Measurements from ENCODE around the gene ATG13.

Gene ATG13

DNA sequence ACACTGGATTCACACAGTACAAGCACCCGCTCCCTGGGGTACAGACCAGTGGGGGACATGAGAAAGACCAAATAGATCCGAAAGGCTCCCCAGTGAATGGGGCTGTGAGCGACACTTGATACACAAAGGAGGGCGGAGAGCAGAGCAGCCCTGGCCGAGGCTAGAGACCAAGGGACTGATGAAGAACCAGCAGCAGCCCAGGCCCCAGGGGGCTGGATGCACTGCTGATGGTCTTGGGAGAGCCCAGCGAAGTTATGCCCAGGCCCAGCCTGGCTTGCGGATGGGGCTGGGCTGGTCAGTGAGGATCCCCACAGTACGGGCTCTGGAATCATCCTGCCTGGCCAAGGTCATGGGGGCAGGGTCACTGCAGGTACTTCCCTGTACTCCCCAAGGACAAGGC is 59.8 kb downstream of the ATG13 start:
- no peak for DNase-seq

DNA sequence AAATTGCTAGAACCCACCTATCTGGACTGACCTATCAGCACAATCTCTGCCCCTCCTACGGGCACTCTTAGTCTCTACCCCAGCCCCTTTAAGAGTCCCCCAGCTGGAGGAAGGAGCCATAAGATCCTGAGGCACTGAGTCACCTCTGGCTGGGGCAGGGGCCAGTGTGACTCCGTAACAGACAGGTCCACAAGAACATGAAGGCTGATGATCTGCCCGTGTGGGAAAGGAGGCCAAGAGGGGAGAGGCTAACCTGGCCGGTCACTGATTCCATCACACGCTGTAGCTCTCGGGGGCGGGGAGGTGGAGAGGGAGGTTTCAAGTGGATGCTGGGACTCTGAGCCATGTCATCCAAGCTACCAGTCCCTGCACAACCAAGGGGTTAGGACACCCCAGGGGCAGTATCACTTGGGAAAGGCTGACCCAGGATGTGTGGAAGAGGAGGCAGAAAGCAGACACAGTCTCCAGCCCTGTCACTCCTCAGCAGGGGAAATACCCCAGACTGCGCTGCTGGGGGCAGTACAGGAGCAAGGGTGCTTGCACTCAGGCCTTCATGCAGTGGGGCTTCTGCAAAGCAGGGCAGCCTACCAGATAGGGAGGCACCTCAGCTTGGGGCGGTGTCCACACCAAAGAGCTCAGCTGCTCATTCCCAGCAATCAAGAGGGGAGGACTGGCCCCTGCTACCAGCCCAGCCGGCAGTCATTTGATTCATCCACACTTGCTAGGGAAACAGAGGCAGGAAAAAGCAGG is 60.8 kb downstream of the ATG13 start:
- no peak for DNase-seq

GRCh38 chr11:46678741-46679130 is 61.4 kb downstream of the ATG13 start:
- DNase-seq = no peak

DNA sequence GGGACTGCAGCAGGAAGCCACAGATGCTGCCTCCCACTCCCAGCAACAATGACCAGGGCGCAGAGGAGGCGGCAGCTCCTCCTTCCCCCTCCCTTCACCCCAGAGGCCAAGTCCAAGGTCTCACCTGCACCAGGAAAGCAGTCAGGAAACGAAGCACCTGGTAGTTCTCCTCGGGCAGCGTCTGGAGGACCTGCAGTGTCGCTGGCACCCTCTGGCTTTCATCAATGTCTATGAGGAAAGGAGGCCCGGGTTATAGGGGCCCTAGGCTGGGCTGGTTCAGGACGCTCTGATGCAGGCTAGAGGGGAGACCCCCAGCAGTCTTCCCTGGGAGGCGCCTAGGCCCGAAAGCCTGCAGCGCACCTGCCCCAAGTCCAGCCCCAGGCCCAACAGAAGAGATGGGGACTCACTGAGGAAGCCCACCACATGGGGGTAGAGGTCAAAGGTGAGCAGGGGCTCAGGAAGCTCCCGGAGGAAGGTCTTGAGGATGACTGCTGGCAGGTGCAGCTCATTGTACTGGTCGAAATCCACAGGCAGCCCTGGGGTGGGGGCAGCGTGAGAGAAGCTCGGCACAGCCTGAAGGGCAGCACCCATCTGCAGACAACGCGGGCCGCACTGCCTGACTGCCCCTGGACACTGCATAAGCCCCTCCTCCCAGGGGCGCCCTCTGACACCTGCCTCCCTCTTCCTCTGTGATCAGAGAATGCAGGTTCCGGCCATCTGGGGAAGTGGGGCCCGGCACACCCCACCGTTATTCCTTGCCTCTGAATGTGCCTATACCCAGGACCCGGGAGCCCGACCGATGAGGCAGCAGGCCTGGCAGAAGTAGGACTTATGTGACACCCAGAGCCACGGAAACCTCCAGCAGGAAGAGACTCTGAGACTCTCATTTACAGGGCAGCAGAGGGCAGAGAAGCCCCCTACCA is 62.1 kb downstream of the ATG13 start:
- no peak for DNase-seq

GRCh38 chr11:46680164-46680760 is 62.9 kb downstream of the ATG13 start:
- no peak for DNase-seq

DNA sequence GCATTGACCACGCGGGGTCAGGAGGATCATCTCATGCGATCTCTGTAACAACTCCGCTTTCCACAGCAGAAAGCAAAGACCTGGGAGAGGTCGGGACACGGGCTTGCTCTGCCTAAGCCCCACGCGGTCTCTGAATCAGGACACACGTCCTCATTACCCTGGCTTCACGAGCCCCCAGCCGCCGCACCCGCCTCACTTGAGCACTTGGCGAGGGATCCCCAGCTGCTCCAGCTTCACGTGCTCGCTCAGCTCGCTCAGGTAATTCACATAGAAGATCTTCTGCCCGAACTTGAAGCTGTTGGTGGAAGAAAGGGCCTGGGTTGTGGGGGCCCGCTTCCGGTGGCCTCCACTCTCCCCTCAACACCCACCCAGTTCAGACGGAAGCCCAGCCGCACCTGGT is 63.5 kb downstream of the ATG13 start:
- no peak for DNase-seq

DNA sequence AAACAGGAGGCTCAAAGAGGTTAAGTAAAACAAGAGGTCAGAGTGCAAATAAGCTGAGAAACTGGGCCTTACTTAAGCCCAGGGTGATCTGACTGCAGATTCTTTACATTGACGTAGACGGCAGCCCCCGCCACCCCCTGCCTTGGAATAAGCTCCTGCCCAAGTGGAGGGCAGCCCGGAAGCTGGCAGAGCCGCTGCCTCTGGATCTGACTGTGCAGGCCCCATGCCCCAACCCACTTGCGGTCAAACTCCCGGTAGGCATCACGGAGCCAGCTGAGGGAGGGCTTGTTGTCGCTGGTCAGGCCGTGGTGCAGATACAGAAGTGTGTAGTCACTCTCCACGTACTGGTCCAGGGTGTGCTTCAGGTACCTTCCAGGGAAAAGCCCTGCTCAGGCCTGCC is 64.5 kb downstream of the ATG13 start:
- DNase-seq = no peak

DNA sequence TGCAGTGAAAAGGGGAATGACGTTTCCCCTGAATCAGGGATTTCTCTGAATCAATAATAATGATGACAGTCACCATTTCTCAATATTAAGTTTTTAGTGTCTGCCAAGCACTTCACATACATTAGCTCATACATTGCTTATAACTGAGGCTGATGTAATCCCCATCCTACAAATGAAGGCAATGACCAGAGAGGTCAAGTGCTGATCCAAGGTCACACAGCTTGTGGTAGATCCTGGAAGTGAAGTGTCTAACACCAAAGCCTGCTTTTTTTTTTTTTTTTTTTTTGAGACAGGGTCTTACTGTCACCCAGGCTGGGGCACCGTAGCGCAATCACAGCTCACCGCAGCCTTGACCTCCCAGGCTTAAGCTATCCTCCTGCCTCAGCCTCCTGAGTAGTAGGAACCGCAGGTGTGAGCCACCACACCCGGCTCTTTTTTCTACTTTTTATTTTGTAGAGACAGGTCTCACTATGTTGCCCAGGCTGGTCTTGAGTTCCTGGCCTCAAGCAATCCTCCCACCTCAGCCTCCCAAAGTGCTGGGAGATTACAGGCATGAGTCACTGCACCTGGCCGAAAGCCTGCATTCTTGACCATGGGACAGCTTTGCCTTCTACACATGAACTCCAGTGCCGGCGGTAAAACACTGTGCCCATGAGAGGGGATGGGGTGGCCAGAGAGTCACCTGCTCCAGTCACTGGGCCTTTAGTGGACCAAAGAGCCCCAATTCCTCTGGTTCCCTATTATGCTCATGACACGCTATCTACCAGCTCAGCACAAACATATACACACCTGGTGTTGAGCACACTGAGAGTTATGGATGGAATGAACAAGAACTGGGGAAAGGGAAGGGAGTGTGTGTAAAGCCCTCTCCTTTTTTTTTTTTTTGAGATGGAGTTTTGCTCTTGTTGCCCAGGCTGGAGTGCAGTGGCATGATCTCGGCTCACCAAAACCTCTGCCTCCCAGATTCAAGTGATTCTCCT is 65.7 kb downstream of the ATG13 start:
- DNase-seq = no peak

GRCh38 chr11:46684367-46684766 is 67.0 kb downstream of the ATG13 start:
- DNase-seq = no peak

DNA sequence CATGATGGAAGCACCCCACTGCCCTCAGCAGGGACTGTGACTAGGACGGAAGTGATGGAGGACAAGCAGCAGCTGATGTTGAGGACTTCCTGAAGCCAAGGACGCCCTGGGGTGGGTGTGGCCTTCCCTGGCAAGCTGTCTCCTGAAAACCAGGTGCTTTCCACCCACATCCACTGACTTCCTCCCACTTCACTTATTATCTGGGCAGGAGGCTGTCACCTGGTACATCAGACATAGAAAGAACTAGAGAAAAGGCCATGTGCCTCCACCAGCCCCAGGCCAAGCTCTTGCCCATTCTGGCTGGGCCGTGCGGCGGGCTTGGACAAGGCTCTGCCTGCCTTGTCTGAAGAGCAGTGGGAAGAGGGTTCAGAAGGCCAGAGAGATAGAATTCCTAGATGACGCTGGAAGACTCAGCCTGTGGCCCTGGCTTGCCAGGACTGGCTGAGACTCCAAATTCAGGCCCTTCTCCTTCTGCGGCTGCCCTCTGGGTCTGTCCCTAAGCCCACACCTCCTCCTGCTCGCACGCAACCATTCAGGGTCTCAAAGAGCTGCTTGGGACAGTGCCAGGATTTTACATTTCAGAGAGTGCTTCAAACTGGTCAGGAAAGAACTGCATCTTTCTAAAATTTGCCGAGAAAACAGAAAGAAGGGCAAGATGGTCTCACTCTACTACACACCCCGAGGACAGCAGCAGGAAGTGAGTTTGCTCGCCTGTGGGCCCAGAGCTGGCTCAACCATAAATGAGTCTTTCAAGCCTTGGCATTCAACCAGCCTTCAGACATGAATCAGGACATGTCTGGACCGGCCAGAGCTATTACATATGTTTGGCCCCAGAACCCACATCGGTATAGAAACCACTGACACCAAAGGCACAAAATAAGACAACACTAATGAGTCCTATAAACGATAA is 69.8 kb downstream of the ATG13 start:
- DNase-seq = no peak

- DNase-seq = no peak
These were observed 73.3 kb downstream of the ATG13 start for GRCh38 chr11:46690702-46691101.

GRCh38 chr11:46692450-46692849 is 75.1 kb downstream of the ATG13 start:
- DNase-seq = no peak

DNA sequence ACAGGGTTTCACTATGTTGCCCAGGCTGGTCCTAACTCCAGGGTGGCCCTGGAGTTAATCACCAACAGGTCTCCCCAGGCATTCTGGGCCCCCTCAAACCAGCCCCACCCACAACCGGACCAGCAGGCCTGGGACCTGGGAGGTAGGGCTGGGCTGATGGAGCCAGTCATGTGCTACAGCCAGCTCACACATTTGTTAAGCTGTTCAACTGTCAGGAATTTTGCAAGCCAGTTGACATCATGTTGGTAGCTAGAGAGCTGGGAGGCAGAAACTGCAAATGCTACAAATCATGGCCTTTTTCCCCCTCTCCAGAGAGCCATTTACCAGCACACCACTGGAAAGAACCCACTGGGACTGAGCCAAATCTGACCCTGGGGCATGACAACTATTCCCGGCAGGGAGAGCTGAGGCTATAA is 76.3 kb downstream of the ATG13 start:
- no peak for DNase-seq

- no peak for DNase-seq
These were observed 76.7 kb downstream of the ATG13 start for GRCh38 chr11:46694072-46694471.

- DNase-seq = no peak
These were observed 77.3 kb downstream of the ATG13 start for GRCh38 chr11:46694607-46695006.

- no peak for DNase-seq
These were observed 78.2 kb downstream of the ATG13 start for GRCh38 chr11:46695345-46696211.

GRCh38 chr11:46696212-46696558 is 78.8 kb downstream of the ATG13 start:
- no peak for DNase-seq

DNA sequence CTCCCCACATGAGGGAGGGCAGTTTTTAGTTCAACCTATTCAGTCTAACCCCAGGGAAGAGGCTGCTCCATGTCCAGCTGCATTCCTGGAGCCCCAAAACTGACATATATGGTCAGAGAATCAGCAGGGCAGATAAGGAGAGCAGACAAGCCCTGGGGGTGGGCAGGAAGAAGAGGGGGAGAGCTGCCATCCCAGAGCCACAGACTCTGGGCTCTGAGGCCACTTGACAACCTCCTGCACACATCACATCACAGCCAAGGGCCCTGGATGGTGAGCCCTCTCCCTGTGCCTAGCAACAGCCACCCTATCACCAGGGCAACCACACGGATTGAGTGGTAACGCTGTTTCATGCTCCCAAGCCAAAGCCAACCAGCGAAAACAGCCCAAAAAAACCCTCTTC is 80.0 kb downstream of the ATG13 start:
- no peak for DNase-seq

DNA sequence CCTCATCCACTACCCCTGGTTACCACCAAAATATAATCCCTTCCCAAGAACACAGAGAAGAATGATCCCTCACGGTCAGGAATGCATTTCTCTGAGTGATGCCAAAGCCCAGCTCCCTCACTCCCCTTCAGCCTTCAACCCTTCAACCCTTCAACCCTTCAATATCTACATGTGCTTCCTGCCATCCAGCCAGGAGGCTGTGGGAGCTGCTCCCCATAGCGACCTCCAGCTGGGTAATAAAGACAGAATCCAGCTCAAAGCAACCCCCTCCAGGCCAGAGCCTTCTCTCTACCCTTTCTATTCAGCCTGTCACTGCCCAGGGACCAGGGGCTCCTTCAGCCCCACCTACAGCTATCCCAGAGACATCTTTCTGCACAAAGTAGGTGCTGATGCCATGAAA is 80.4 kb downstream of the ATG13 start:
- DNase-seq = no peak

- no peak for DNase-seq
These were observed 81.2 kb downstream of the ATG13 start for GRCh38 chr11:46698597-46698996.
